Measurements from ENCODE around the gene CLN6.

DNA sequence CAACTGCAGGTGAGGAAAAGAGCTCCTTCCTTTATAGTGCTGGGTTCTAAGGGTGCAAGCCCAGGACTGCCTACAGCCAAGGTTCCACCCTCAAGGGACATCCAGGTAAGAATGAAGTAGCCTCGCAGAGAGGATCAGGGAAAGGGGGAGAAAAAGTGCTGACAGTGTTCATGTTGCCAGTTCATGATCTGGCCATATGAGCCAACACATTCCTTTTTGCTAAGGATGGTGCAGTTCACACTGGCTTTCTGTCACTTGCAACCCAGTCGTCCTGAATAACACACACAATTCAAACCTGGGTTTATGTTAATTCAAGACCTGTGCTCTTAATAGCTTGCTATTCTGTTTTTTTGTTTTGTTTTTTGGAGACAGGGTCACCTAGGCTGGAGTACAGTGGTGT, 9.0 kb downstream of the CLN6 start:
- TF ChIP-seq, protein P1, sequence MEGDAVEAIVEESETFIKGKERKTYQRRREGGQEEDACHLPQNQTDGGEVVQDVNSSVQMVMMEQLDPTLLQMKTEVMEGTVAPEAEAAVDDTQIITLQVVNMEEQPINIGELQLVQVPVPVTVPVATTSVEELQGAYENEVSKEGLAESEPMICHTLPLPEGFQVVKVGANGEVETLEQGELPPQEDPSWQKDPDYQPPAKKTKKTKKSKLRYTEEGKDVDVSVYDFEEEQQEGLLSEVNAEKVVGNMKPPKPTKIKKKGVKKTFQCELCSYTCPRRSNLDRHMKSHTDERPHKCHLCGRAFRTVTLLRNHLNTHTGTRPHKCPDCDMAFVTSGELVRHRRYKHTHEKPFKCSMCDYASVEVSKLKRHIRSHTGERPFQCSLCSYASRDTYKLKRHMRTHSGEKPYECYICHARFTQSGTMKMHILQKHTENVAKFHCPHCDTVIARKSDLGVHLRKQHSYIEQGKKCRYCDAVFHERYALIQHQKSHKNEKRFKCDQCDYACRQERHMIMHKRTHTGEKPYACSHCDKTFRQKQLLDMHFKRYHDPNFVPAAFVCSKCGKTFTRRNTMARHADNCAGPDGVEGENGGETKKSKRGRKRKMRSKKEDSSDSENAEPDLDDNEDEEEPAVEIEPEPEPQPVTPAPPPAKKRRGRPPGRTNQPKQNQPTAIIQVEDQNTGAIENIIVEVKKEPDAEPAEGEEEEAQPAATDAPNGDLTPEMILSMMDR (IDR thresholded peaks at IDR 0.05), result no peak
- TF ChIP-seq POLR2A (IDR thresholded peaks at IDR 0.05), result no peak

Data from esophagus squamous epithelium (tissue), 4 donors.